Esophagus squamous epithelium (tissue), 5 donors: Measurements from ENCODE around the gene PROP1. TPM values are rescaled to one million over a fixed set of nuclear protein-coding genes. Genes with fewer than 3 reads are reported as not detected.
"Not testable (repeated sequence)": the region's sequence is repeated elsewhere in the genome, so short reads cannot be mapped to it uniquely, and the experiment has no call there.

Source experiments
- DNase-seq: peaks from one replicate; lab custom pipeline; 2025; lab: John Stamatoyannopoulos, UW
- H3K27ac ChIP-seq, 4 donors: fragments of 200-600 bp; sonication (generic); one replicate each; pipeline ENCODE4 v1.5.1; 2016 to 2019; ENCODE audit warnings: mild to moderate bottlenecking in 1 of 4
- H3K27me3 ChIP-seq, 4 donors: fragments of 200-600 bp; sonication (generic); 1 replicate in 3 of 4; 2 replicates in 1 of 4; pipeline versions ENCODE4 v1.5.1 to v1.6.0; 2017 to 2021; ENCODE audit warnings: antibody characterized with exemption in 1 of 4
- H3K36me3 ChIP-seq, 3 donors: fragments of 200-600 bp; sonication (generic); one replicate each; pipeline ENCODE4 v1.5.1; 2016 to 2019
- H3K4me1 ChIP-seq, 3 donors: fragments of 200-600 bp; sonication (generic); one replicate each; pipeline ENCODE4 v1.5.1; 2017 to 2019
- H3K4me3 ChIP-seq, 4 donors: fragments of 200-600 bp; sonication (generic); 1 replicate in 3 of 4; 2 replicates in 1 of 4; pipeline ENCODE4 v1.5.1; 2016 to 2019; ENCODE audit warnings: mild to moderate bottlenecking in 2 of 4, moderate library complexity in 1 of 4
- H3K9me3 ChIP-seq, 3 donors: fragments of 200-600 bp; sonication (generic); one replicate each; pipeline ENCODE4 v1.5.1; 2016 to 2019
- WGBS, 2 donors: methylation state at CpG; one replicate each; pipeline ENCODE4 v1.1.5; 2018; 5-methylcytosine and 5-hydroxymethylcytosine counted together
- intact Hi-C: fragments of 100-400 bp; cut with DNase I; formaldehyde crosslinking; loops from one replicate; pipeline ENCODE4 v1.15.0; 2022
- total RNA-seq, 4 donors: library from RNA; depleted of rRNA; stranded (reverse); fragments of >200 nt; gene quantifications; one replicate each; pipeline ENCODE4 v1.1.0, GENCODE V29; 2016
- donor health status: DM: yes; HTN: yes; CAD: no.

The PROP1 gene
- total RNA-seq, 4 donors from 2014 or later = not detected

DNA sequence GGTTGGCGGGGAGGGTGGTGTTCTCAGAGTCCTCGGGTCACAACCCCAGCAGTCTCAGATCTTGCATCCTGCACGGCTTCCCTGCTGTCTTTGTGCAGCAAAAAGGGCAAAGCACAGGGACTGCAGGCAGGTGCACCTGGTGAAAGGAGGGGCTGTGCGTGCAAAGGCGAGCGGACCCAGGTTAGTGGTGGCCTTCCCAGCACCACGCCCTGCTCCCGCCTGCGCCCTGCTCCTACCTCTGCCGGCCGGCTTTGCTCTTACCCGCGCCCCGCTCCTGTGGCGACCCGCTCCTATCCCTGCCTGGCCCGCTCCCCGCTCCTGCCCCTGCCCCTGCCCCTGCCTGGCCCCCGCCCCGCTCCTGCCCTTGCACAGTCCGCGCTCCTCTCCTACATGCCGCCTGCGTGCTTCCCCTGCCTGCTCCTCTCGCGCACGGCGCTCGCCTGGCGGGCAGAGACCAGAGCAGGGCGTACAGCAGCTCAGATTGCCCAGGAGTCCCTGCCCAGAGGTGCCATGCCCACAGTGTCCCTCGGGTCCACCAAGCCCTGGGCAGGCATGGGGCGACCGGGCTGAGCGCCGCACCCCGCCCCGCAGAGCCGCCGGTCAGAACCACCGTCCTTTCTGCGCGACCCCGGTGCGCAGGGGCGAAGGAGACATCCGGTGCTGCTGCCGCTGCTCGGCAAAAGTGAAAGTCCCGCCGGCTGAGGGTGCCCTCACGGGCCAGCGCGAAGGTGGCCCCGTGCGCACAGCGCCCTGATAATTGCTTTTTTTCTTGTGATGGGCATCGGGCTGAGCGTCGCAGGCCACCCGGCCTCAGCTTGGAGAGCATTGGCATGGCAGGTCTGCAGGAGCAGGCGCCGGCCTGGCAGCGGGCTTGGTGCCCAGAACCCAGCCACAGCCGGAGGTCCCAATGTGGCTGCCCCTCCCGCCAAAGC, 52.0 kb downstream of the PROP1 start:
- peak overlapping the region; percentile 17 to 65 (median 40) for H3K4me3 ChIP-seq
- H3K27me3 ChIP-seq, H3K36me3 ChIP-seq, DNase-seq, H3K9me3 ChIP-seq, H3K27ac ChIP-seq, intact Hi-C loops: not testable (repeated sequence)
- WGBS, 2 donors = 12% methylated on average over 9 of the region's 66 CpGs; no CpG with 5 or more reads in 1 of the 2 donors
- peaks cover 0 to 19% (median 0%) of the 10 kb centered on the region in 3 donors for H3K4me1 ChIP-seq

DNA sequence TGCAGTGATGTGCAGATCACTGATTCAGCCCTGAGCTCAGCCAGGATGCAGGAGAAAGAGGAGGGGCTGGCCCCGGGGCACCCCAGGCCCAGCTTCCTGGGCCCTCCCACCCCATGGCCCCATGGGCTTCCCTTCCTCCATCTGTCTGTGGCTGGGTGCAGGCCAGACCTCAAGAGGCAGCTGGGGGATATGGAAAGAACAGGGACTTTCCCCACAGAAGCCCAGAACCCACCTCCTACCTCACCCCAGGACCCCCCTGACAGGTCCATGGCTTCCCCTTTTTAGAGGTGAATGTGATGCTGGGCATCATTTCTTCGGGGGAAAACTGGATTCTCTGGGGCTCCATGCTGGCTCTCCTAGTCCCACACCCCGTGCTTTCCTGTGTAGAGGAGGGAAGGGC, 53.1 kb downstream of the PROP1 start:
- DNase-seq, H3K4me3 ChIP-seq, H3K9me3 ChIP-seq, H3K36me3 ChIP-seq, H3K27ac ChIP-seq, intact Hi-C loops: not testable (repeated sequence)
- Histone ChIP-seq H3K27me3 (peaks cover 0 to 13% (median 0%) of the 10 kb centered on the region in 4 donors), H3K4me1 (peaks cover 0 to 24% (median 0%) of the 10 kb centered on the region in 3 donors)
- 33 to 46% methylated on average over 1 to 2 of the region's 3 CpGs for WGBS, 2 donors

Other genes with a start within 250 kb of the PROP1 start
- 1 to 10 TPM in 1 of 4 donors, under 1 TPM in 2, not detected in 1; 0.40 to 6.3 (median 0.57) TPM for gene FAM153A, start 213.3 kb downstream of the PROP1 start, total RNA-seq
- 10 to 100 TPM; 14.0 to 32.6 (median 16.1) TPM for gene N4BP3, start 117.3 kb upstream of the PROP1 start, total RNA-seq
- gene RMND5B, start 134.8 kb upstream of the PROP1 start, total RNA-seq = 10 to 100 TPM; 43.9 to 88.1 (median 64.4) TPM
- 100 to 1,000 TPM; 288 to 408 (median 358) TPM for gene NHP2, start 157.6 kb upstream of the PROP1 start, total RNA-seq
- not detected for gene GMCL2, start 191.1 kb upstream of the PROP1 start, total RNA-seq
- gene HNRNPAB, start 208.3 kb upstream of the PROP1 start, total RNA-seq = 100 to 1,000 TPM; 123 to 150 (median 135) TPM
- 10 to 100 TPM; 15.8 to 57.4 (median 21.9) TPM for gene PHYKPL, start 236.6 kb upstream of the PROP1 start, total RNA-seq